GM19351 (cell line): ENCODE measurements around the gene STARD8.
"Not testable (repeated sequence)": the region's sequence is repeated elsewhere in the genome, so short reads cannot be mapped to it uniquely, and the experiment has no call there.

Experiments used
- ATAC-seq: cut with Tn5 transposase; IDR thresholded peaks from one replicate; pipeline ENCODE4 v1.9.1; 2021; ENCODE audit warnings: mild to moderate bottlenecking, moderate library complexity; ENCODE audit not compliant: unreplicated experiment

Gene STARD8

DNA sequence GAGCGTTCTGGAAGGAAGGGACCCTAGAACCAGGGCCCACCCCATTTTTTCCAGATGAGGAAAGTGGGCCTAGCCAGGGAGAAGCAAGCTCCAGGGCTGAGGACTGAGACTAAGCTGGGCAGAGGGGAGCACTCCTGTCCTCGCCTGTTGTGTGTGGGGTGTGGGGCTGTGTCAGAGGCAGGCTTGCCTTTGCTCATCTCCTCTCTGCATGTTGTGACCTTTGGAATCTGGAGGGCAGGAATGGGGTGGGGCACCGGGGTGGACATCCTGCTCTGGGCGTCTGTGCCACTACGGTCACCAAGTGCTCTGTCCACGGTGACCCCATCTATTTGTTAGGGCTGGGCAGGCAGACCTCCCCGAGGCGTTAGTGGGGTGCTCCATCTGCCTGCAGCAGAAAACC is 41.5 kb downstream of the STARD8 start:
- ATAC-seq, result not testable (repeated sequence)

DNA sequence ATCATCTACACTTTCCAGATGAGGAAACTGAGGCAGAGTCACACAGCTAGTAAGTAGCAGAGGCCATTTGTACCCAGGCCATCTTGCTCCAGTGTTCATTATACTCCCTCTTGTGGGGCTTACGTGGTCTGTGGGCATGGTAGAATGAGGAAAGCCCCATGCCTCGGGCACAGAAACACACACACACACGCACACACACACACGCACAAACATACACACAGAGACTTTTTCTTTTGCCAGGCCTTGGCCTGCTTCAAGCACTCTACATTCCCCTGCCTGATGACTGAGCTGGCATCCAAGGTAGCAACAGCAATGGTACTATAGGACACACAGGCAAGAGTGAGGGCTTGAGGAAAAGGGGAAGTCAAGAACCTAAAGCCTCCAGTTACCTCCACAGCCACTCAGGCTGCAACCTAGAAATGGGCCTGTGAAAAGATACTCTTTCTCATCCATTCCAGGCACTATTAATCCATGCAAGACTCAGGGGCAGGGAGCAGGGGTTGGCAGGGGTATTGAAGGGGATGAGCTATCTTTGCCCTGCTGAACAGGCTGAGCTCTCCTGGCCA is 43.6 kb downstream of the STARD8 start:
- ATAC-seq, result no peak

DNA sequence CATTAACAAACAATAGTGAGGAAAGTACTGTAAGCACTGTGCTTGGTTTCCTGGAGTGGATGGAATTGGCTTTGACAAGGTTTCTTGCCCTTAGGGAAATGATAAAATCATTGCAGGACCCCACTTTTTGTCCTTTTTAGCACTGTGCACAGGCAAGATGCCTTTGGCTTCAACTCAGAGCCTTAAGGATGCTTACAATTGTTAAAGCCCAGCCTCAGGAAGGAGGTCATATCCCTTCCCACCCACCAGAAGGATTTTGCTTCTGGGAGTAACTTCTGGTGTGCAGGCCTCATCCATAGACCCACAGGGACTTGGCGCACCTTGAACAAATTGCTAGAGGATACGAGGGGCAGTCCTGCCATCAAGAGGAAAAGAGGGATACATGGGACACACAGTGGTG is 44.5 kb downstream of the STARD8 start:
- no peak for ATAC-seq

DNA sequence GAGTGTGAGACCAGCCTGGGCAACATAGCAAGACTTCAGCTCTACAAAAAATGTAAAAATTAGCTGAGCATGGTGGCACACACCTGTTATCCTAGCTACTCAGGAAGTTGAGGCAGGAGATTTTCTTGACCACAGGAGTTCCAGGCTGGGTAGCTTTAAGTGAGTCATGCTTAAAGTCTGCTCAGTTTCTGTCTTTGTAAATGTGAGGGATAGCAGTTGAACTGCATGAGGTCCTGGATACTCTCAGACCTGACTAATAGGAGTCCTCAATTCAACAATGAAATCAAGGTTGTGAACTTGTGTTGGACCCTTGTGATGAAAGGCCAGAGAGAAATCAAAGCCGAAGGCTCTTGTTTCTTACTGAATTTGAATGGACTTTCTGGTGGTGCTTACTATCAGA is 45.2 kb downstream of the STARD8 start:
- ATAC-seq, result no peak

DNA sequence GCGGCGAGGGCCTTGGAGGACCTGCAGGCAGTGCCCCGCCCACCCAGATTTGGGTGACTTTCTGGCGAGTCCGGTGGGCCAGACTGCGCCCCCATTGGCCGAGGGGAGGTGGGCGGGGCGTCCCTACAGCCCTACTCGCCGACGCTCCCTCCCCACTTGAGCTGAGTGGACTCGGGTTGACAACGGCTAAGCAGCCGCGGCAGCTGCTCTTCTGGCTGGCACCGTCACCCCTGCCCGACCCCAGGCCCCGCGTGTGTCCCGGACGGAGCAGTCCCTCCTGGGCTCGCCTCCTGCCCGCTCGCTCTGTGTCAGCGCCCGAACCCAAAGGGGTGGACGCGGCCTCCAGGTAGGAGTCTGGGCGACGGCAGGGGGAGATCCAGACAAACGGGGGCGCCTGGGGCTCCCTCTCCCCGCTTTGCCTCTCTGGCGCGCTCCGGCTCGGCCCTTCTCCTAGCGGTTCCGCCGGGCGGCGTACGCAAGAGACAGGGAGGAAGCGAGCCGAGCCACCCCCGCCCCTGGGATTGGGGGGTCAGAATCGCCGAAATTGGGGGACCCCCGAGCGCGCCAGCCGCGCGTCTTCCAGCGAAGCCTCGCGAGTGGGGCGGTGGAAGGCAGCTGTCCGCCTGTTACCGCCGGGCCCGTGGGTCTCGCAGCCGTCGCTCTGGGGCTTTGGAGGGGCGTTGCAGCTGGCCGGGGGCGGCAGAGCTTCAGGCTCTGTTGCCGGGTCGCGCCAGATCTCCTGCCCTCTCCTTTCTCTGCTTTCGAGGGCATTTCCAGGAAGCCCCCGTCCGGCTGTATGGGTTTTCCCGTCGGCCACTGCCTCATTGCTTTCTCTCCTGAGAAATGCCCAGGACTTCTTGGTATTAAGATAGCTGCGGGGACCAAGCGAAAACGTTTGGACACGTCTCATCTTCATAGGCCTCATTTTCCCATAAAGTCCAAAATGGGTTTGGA is 46.3 kb downstream of the STARD8 start:
- ATAC-seq, result peak; percentile 34

DNA sequence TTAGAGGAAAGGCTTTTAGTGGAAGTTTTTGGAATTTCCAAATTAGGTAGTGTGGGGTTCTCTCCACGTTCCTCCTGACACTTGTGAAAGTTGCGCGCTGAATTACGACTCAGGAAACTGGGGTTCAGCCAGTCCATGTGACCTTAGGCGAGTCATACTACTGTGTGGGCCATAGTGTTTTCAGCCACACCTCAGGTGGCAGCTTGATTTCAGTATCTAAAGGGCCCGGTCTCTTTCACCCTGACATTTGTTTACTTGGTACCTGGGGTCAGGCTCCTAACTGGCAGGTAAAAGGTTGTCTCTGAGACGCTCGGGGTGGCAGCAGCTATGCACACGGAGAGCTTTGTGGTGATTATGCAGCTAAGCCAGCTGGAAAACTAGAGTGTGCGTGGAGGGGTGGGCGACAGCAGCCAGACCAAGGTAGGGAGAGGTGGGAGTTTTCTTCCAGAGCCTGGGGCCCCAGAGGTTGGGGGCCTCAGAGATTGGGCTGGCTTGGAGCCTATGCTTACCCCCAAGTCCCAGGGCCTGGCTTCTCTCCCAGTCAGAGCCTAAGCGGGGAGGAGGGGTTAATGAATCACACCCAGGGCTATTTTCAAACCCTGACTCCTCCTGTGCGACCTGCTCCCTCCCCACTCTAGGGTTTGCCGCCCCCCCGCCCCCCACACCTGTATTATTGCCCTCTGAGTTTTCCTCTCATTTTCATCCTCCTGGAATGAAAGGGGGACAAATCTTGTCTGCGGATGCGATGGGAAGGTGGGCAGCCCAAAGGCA is 47.2 kb downstream of the STARD8 start:
- peak; percentile 70 for ATAC-seq

DNA sequence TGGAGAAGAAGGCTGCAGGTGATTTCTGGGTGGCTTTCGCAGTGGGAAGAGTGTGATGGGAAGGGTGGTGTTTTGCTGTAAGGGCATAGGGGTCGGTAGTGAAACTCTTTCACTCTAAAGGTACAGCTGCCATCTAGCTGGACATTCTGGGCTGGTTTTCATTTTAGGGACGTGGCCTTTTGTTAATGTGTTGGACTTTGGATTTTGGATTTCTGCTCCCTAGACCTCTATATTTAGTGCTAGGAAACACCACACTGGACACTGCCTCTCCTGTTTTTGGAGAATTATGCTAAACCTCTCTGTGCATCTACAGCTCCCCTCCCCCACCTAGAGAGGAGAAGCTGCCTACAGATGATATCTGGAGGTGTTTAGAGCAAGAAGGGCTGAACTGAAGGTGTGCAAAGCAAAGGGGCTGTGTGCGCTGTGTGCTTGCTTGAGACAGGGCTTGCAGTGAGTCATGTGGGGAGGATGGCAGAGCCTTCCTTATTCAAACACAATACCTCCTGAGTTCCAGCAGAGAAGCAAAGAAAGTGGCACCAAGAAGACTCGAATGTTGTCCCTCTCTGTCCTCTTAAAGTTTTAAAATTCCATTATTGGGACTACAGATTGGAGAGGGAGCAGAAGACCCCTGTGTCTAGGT is 47.9 kb downstream of the STARD8 start:
- ATAC-seq, result no peak

DNA sequence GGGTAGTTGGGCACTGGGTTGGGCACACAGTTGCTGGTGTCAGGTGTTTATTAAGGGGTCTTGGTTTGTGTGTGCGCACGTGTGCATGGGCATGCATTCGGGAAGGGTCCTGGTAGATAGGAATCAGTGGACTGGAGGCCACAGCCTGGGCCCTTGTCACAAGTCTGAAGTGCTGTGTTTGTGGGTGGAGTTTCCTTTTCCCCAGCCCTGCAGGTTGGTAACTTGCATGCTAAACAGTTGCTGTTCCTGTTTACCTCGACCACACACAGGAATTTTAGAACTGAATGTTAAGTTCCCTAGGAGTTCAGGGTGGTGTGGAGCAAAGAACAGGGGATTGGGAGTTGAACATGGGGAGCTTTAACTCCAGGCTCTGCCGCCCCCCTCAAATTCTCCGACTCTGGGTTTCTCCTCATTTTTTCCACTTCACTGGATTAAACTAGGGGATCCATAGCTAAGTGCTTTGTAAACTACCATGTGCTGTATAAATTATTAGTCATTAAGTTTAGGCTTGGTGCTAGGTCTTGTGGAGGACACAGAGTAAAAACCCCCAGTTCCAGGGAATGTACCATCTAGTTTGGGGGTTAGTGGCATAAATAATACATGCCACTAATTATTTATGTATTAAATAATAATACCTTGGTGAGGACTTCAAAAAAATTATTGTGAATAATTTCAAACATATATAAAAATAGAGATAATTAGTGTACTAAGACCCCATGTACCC is 49.0 kb downstream of the STARD8 start:
- no peak for ATAC-seq

DNA sequence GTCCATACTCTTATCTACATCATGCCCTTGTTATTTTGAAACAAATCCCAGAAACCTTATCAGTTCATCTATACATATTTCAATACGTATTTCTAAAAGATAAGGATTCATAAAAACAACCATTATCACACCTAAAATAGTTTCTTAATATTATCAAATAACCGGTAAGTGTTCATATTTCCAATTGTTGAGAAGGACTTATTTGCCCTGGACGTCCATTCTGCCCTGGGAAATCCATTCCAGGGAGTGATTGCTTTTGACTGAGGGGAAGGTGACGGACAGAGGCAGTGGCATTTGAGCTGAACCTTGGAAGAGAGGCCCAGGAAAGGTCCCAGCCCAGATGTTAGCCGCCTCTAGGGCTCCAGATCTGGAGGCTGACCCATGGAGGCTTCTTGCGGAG is 49.6 kb downstream of the STARD8 start:
- no peak for ATAC-seq

DNA sequence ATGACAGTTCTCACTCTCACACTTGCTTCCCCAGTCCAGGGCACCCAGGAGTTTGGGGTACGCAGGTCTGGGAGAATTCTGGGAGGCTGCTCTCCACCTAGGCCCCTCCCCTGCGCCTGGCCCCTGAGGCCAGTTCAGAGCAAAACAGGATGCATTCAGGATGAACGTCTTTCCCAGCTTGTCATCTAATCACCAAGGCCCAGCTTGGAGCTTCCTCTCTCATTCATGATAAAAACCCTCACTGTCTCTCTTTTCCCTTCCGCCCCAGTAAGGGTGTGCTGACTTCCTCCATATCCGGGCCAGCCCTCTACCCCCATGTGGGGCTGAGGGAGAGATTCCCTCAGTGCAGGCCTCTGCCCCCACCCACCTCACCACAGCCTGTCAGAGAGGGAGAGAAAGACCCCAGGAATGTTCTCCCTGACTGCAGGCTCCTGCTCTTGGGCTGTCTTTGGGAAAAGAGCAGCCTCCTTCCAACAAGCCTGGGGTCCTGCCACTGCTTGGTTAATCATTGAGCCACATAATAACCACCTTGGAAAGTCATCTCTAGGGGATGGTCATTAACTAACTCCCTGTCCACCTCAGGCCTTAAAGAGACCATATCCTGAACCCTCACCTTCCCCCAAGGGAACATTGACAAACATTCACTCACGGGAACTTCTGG is 50.1 kb downstream of the STARD8 start:
- ATAC-seq, result no peak

DNA sequence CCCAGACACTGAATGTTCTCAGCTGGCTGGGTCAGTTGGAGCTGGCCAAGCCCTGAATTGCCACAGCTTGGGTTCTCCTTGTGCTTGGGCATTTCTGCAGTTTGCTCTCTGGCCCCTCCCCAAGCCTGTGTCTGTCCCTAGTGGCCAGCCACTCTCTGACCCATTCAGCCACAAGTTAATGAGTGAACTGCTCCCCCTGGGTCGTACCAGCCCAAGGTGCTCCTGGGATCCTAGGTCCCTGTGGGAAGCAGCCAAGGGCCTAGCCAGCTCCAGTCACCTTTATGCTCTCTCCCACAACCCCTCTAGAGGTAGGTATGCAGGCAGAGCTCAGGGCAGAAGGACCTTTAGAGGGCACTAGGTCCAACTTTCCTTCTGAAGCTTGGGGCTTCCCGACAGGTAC is 51.5 kb downstream of the STARD8 start:
- no peak for ATAC-seq

DNA sequence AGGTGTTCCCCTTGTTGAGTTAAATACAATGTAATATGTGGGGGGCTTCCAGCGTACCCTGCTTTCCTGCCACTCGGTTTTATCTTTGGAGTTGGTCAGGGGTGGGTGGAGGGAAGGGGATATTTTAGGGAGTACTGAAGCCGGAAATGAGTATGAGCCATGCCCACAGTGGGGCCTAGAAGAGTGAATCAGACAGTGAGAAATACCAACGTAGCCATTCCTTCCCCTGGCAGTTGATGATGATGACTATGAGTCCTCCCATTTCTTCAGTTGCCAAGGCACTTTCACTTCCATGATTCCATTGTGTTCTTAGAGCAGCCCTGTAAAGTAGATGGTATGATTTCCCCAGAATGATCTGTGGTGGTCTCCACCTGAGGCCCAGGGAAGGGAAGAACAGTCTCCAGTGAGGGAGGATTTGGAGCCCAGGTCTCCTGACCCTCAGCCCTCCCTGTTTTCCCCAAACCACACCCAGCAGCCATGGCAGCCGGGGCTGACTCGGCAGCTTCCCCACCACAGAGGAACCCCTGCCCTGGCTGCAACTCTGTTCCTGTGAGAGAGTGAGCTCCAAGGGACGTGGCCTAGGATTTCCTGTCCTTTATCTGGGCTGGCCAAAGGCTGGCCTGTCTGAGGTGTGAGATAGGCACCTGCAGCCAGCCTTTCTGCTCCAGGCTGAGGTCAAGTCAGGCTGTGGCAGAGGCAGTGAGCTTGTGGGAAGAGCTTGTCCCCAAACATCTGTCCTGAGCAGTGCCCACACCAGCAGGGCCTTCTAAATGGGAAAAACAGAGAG is 52.7 kb downstream of the STARD8 start:
- no peak for ATAC-seq

DNA sequence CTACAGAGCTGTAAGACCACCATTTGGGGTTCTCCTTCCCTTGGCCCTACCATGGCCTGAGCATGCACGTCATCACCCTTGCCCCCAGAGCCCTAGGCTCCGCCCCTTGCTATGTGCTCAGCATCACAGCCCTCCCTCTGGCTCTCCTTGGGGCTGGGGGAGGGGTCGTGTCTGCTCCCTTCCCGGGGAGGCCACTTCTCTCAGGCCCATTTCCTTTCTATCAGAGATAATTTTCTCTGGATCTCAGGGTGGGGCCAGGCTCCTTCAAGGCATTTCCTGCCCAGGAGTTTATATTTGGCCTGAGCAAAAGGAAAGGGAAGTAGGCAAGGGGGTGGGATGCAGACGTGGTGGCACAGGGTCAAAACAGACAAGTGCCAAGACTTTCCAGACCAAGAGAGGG is 55.9 kb downstream of the STARD8 start:
- no peak for ATAC-seq

DNA sequence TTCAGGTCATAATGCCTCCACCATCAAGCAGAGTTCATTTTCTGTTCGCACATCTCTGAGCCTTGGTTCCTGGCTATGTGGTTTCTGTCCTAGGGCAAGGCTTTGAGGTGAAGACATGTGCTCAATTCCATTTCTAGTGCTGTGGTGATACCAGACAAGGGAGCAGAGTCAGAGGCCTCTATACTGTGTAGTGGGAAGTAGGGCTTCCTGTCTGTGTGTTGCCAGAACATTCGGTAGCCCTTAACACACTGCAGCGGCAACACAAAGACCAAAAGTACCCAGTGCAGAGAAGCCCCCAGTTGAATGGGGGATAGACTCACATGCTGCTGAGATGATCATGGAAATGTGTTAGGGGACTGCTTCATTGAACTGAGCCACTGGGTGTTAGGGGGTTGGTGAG is 56.4 kb downstream of the STARD8 start:
- no peak for ATAC-seq

DNA sequence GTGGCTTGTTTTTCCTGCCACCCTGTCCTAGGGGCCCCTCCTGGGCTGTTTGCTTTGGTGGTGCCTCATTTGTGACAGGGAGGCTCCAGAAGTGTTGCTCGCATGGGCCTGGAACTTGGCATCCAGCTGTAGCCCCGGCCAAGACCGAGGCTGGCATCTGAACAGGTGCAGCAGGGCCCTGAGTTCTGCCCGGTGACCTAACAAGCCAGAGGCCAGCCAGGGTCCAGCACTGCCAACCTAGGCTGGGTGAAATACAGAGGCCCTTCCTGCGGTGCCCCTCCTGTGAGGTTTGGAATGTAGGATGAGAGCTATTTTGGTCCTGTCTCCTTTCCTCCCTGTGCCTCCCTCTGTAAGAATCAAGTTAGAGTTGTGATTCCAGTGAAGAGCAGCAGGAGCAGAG is 58.5 kb downstream of the STARD8 start:
- ATAC-seq, result no peak

DNA sequence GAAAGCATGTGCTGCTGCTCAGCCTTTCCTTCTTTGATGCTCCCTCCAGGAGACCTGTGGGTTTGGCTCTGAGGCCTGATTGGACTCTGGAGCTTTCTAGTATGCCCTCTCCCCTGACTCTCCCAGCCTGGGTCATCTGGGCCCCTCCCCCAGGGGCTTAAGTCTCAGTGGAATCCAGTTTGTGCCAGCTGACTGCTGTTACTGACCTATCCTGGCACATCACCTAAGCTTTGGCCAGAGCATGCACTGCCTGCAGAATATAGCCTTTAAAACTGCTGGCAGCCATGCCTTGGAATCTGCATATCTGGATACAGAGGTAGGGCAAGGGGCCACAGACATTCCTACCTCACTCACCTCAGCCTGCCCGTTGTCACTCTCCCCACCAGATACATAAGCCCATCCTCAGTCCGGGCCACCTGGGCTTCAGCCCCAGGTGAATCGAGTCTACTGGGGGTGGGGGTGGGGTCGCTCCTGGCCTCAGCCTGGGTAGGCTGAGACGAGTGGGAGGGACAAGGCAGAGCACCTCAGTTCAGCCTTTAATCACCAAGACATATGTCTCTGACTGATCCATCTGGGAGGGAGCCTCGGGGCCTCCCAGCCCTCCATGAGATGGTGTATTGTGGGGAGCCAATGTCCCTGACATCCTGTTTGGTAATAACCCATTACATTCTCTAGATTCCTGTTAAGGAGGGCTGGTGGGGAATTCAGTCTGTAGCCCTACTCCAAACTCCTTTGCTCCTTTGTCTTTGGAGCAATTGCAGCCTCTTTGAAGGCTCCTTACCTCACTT is 61.2 kb downstream of the STARD8 start:
- no peak for ATAC-seq

DNA sequence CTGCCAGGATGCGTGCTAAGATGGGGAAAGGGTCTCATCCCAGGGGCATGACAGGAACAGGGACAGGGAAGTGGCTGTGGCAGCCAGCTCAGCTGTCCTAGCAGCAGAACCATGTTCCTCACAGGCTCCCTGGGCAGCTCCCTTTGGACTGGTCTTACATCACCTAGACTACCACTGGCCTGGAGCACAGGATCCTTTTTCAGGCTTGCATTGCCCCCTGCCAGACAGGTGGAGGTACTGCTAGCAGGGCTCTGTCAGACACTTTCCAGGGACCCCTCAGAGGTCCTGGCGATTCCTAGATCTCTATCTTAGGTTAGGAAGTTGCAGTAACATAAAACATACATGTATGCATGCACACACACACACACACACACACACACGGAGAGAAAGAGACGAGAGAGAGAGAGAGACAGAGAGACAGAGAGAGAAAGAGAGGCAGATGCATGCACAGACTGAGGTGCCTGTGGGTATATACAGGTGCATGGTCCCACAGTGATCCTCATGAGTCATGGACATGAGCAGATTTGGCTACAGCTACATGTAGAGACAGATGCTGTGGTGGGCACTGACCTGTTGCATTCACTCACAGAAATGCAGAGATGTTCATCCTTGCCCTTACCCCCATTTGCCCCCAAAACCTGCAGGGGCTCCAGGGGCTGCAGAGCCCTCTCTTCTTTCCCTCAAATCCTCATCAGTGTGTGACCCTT is 63.6 kb downstream of the STARD8 start:
- peak; percentile 78 for ATAC-seq

DNA sequence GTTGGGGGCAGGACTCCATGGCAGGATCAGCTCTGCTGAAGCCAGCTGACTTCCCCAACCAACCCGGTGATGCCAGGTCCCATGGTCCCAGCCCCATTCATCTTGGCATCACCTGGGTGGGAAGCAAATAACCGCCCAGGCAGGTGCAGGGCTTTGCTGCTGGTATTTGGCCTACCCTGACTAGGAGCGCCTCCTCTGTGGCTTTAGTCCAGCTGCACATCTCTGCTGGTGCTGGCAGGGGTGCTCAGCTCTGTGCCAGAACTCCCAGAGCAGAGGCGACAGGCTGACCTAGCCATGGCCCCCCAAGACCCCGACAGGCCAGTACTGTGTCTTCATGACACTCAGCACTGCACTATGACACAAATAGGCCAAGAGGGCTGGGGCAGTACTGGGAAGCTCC is 64.4 kb downstream of the STARD8 start:
- no peak for ATAC-seq
